H9 (cell line): Measurements from ENCODE around the gene MELK. TPM values are rescaled to one million over a fixed set of nuclear protein-coding genes. Genes with fewer than 3 reads are reported as not detected.

Experiments used
- DNase-seq: peaks from one replicate; pipeline ENCODE4 v3.0.0-alpha.2; 2017
- H2AFZ ChIP-seq: one replicate; pipeline ENCODE4 v1.6.1; 2013; ENCODE audit warnings: mild to moderate bottlenecking, low read length, control low read depth, moderate library complexity
- H2AK5ac ChIP-seq: 2 replicates; pipeline ENCODE4 v1.6.1; 2013; ENCODE audit warnings: low read length, control low read depth, mixed read lengths; ENCODE audit not compliant: insufficient read length
- H2BK120ac ChIP-seq: one replicate; pipeline ENCODE4 v1.6.1; 2013; ENCODE audit warnings: low read depth, mild to moderate bottlenecking, low read length, control low read depth, inconsistent platforms; ENCODE audit not compliant: poor library complexity, severe bottlenecking
- H2BK12ac ChIP-seq: 2 replicates; pipeline ENCODE4 v1.6.1; 2013; ENCODE audit warnings: low read length, control low read depth, mixed read lengths, low read depth; ENCODE audit not compliant: insufficient read length
- H2BK15ac ChIP-seq: 2 replicates; pipeline ENCODE4 v1.6.1; 2013; ENCODE audit warnings: low read depth, low read length, control low read depth
- H2BK20ac ChIP-seq: one replicate; pipeline ENCODE4 v1.6.1; 2013; ENCODE audit warnings: low read depth, mild to moderate bottlenecking, low read length, control low read depth, inconsistent platforms; ENCODE audit not compliant: poor library complexity, severe bottlenecking
- H2BK5ac ChIP-seq: 2 replicates; pipeline ENCODE4 v1.6.1; 2013; ENCODE audit warnings: low read length, control low read depth, mixed read lengths; ENCODE audit not compliant: insufficient read length
- H3K14ac ChIP-seq: 2 replicates; pipeline ENCODE4 v1.6.1; 2013; ENCODE audit warnings: low read length, control low read depth; ENCODE audit not compliant: insufficient read depth
- H3K18ac ChIP-seq: 2 replicates; pipeline ENCODE4 v1.6.1; 2013; ENCODE audit warnings: low read depth, mild to moderate bottlenecking, mixed read lengths, low read length, control low read depth; ENCODE audit not compliant: insufficient read length
- H3K23ac ChIP-seq: 2 replicates; pipeline ENCODE4 v1.6.1; 2013; ENCODE audit warnings: low read length, control low read depth, mixed read lengths, low read depth; ENCODE audit not compliant: insufficient read length
- H3K23me2 ChIP-seq: 2 replicates; pipeline ENCODE4 v1.6.1; 2013; ENCODE audit warnings: low read depth, mild to moderate bottlenecking, mixed read lengths, low read length, control low read depth; ENCODE audit not compliant: insufficient read length, poor library complexity, severe bottlenecking
- H3K27ac ChIP-seq: 2 replicates; pipeline ENCODE4 v1.5.1; 2013; ENCODE audit warnings: low read length, control low read depth, mixed read lengths, low read depth; ENCODE audit not compliant: insufficient read length
- H3K27me3 ChIP-seq: 2 replicates; pipeline ENCODE4 v1.6.1; 2013; ENCODE audit warnings: low read length, control low read depth, inconsistent platforms; ENCODE audit not compliant: insufficient read depth
- H3K4ac ChIP-seq: 2 replicates; pipeline ENCODE4 v1.6.1; 2013; ENCODE audit warnings: low read depth, mild to moderate bottlenecking, control low read depth, inconsistent platforms, low read length, moderate library complexity
- H3K4me1 ChIP-seq: 2 replicates; pipeline ENCODE4 v1.6.1; 2013; ENCODE audit warnings: low read length, control low read depth, inconsistent platforms; ENCODE audit not compliant: insufficient read depth
- H3K4me2 ChIP-seq: 2 replicates; pipeline ENCODE4 v1.6.1; 2013; ENCODE audit warnings: low read length, control low read depth, mixed read lengths; ENCODE audit not compliant: insufficient read length, insufficient read depth
- H3K56ac ChIP-seq: 2 replicates; pipeline ENCODE4 v1.6.1; 2013; ENCODE audit warnings: low read depth, mild to moderate bottlenecking, mixed read lengths, low read length, control low read depth; ENCODE audit not compliant: insufficient read length
- H3K79me1 ChIP-seq: 2 replicates; pipeline ENCODE4 v1.6.1; 2013; ENCODE audit warnings: low read depth, mild to moderate bottlenecking, moderate library complexity, low read length, control low read depth, inconsistent platforms; ENCODE audit not compliant: insufficient read depth, poor library complexity, severe bottlenecking
- H3K79me2 ChIP-seq: 2 replicates; pipeline ENCODE4 v1.6.1; 2013; ENCODE audit warnings: low read length, control low read depth, inconsistent platforms; ENCODE audit not compliant: insufficient read depth
- H3K9ac ChIP-seq: 2 replicates; pipeline ENCODE4 v1.6.1; 2013; ENCODE audit warnings: low read length, control low read depth, mixed read lengths; ENCODE audit not compliant: insufficient read length; ENCODE audit errors: extremely low read depth
- H3K9me3 ChIP-seq: one replicate; pipeline ENCODE4 v1.6.1; 2013; ENCODE audit warnings: low read depth, low read length, inconsistent platforms; ENCODE audit not compliant: control insufficient read depth
- H3T11ph ChIP-seq: one replicate; pipeline ENCODE4 v1.6.1; 2013; ENCODE audit warnings: mild to moderate bottlenecking, low read length, control low read depth, inconsistent platforms
- H4K20me1 ChIP-seq: one replicate; pipeline ENCODE4 v1.6.1; 2013; ENCODE audit not compliant: control insufficient read depth, insufficient read length, insufficient read depth
- H4K5ac ChIP-seq: 2 replicates; pipeline ENCODE4 v1.6.1; 2013; ENCODE audit warnings: low read depth, mild to moderate bottlenecking, mixed read lengths, low read length, control low read depth; ENCODE audit not compliant: insufficient read length
- H4K8ac ChIP-seq: replicated peaks from 2 replicates; pipeline ENCODE4 v1.6.1; 2013; ENCODE audit warnings: low read length, control low read depth, mixed read lengths, low read depth; ENCODE audit not compliant: insufficient read length
- H4K91ac ChIP-seq: 2 replicates; pipeline ENCODE4 v1.6.1; 2013; ENCODE audit warnings: low read depth, mild to moderate bottlenecking, moderate library complexity, mixed read lengths, low read length, control low read depth; ENCODE audit not compliant: insufficient read length
- H3K27ac Mint-ChIP-seq, 3 experiments: 2 replicates in 2 of 3; 3 replicates in 1 of 3; pipeline ENCODE4 v1.8.0; 2020 to 2021; ENCODE audit warnings: mixed read lengths in 3 of 3, mild to moderate bottlenecking in 1 of 3, moderate library complexity in 1 of 3
- H3K27me3 Mint-ChIP-seq: 2 replicates; pipeline ENCODE4 v1.8.0; 2021; ENCODE audit warnings: low read depth, mild to moderate bottlenecking, moderate library complexity, mixed read lengths
- H3K36me3 Mint-ChIP-seq, 3 experiments: 2 replicates in 2 of 3; 3 replicates in 1 of 3; pipeline ENCODE4 v1.8.0; 2020 to 2021; ENCODE audit warnings: low read depth in 3 of 3, mixed read lengths in 3 of 3; ENCODE audit not compliant: insufficient read depth in 1 of 3
- H3K4me1 Mint-ChIP-seq, 2 experiments: 2 replicates each; pipeline ENCODE4 v1.8.0; 2020; ENCODE audit warnings: mixed read lengths in 2 of 2
- H3K4me3 Mint-ChIP-seq, 2 experiments: 2 replicates in 1 of 2; 3 replicates in 1 of 2; pipeline ENCODE4 v1.8.0; 2020 to 2021; ENCODE audit warnings: mild to moderate bottlenecking in 2 of 2, mixed read lengths in 2 of 2, moderate library complexity in 1 of 2
- H3K9me3 Mint-ChIP-seq, 2 experiments: 2 replicates in 1 of 2; 3 replicates in 1 of 2; pipeline ENCODE4 v1.8.0; 2020; ENCODE audit warnings: mild to moderate bottlenecking in 2 of 2, mixed read lengths in 2 of 2, moderate library complexity in 1 of 2
- WGBS: extraction: QIAGEN DNeasy Blood & Tissue Kit; methylation state at CpG from one replicate; pipeline ENCODE4 v1.1.7; 2013; ENCODE audit warnings: missing lambda C conversion rate, low lambda C conversion rate, mixed read lengths; ENCODE audit not compliant: insufficient read length; ENCODE audit errors: extremely low coverage; 5-methylcytosine and 5-hydroxymethylcytosine counted together
- total RNA-seq: library from RNA; stranded (reverse); gene quantifications from 2 replicates; pipeline ENCODE4 v1.2.1, GENCODE V29; 2021
- TF ChIP-seq, protein P1 (sequence below): fragments of 200-600 bp; sonication (generic); conservative IDR thresholded peaks from 3 replicates; pipeline ENCODE4 v1.8.0; 2021; ENCODE audit warnings: antibody characterized with exemption, mild to moderate bottlenecking

Gene MELK
- total RNA-seq, 1 experiment from 2014 or later = 43.6 TPM

DNA sequence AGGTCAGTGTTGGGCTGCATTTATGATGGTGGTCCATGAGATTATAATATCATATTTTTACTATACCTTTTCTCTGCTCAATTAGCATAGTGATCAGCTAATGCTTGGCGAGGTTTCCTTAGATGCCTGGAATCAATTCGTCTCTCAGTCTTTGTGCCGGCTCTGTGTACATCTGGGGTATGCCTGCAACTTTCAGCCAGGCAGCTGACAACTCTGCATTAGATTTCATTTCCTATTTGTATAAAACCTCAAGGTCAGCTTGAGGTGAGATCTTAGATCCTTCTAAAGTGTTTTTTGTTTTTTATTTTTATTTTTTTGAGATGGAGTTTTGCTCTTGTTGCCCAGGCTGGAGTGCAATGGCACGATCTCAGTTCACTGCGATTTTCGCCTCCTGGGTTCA, 86.8 kb downstream of the MELK start:
- Histone ChIP-seq H2BK120ac (no peak overlapping the region), H4K91ac (no peak overlapping the region), H3K79me1 (no peaks in the 10 kb centered on the region), H4K20me1 (no peaks in the 10 kb centered on the region), H2AFZ (no peak overlapping the region), H2BK5ac (no peak overlapping the region), H3K27ac (no peak overlapping the region), H3K27me3 (no peaks in the 10 kb centered on the region), H3K56ac (no peak overlapping the region), H3K4me1 (no peaks in the 10 kb centered on the region), H2BK20ac (no peak overlapping the region), H3K79me2 (no peaks in the 10 kb centered on the region), H3K23ac (no peak overlapping the region), H2BK12ac (no peak overlapping the region), H2AK5ac (no peak overlapping the region), H3K4me2 (no peak overlapping the region), H3K14ac (no peak overlapping the region), H3K4ac (no peak overlapping the region), H4K8ac (no peak overlapping the region), H2BK15ac (no peak overlapping the region), H3K9ac (no peak overlapping the region), H4K5ac (no peak overlapping the region), H3K9me3 (no peaks in the 10 kb centered on the region), H3T11ph (no peak overlapping the region), H3K23me2 (no peaks in the 10 kb centered on the region), H3K18ac (no peak overlapping the region)
- no peak for DNase-seq
- no peak overlapping the region for H3K27ac Mint-ChIP-seq
- H3K36me3 Mint-ChIP-seq = peaks cover 13 to 40% (median 39%) of the 10 kb centered on the region in 3 experiments; a peak in 6 of 7 replicates
- WGBS = no CpG with 5 or more reads among the region's 6 CpGs
- H3K4me1 Mint-ChIP-seq = no peaks in the 10 kb centered on the region
- H3K27me3 Mint-ChIP-seq = no peaks in the 10 kb centered on the region
- no peaks in the 10 kb centered on the region for H3K9me3 Mint-ChIP-seq
- H3K4me3 Mint-ChIP-seq = no peak overlapping the region
- TF ChIP-seq, protein P1, sequence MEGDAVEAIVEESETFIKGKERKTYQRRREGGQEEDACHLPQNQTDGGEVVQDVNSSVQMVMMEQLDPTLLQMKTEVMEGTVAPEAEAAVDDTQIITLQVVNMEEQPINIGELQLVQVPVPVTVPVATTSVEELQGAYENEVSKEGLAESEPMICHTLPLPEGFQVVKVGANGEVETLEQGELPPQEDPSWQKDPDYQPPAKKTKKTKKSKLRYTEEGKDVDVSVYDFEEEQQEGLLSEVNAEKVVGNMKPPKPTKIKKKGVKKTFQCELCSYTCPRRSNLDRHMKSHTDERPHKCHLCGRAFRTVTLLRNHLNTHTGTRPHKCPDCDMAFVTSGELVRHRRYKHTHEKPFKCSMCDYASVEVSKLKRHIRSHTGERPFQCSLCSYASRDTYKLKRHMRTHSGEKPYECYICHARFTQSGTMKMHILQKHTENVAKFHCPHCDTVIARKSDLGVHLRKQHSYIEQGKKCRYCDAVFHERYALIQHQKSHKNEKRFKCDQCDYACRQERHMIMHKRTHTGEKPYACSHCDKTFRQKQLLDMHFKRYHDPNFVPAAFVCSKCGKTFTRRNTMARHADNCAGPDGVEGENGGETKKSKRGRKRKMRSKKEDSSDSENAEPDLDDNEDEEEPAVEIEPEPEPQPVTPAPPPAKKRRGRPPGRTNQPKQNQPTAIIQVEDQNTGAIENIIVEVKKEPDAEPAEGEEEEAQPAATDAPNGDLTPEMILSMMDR = no peak
